K562 (cell line): ENCODE measurements around the gene AQP1. TPM values are rescaled to one million over a fixed set of nuclear protein-coding genes. Genes with fewer than 3 reads are reported as not detected.

Source experiments
- ATAC-seq: fragments of 200-7000 bp; cut with Tn5 transposase; 3 replicates; pipeline ENCODE4 v1.9.1; 2020; ENCODE audit warnings: moderate library complexity
- BruUV-seq: library from RNA; stranded (reverse); fragments of 400-500 nt; replicated peaks from 2 replicates; lab custom pipeline; 2021; lab: Mats Ljungman, UMichigan
- CTCF ChIA-PET: fragments of 300-600 bp; formaldehyde crosslinking; extraction: SDS; loops from one replicate; lab custom pipeline; 2021; ENCODE audit warnings: low intra/inter-chr PET ratio; lab: Yijun Ruan, JAX
- POLR2A ChIA-PET: fragments of 300-600, 350-650 bp; sonication (Branson Sonifier 250); formaldehyde crosslinking; extraction: SDS; loops from one replicate; lab custom pipeline; 2021; ENCODE audit warnings: antibody characterized with exemption, inconsistent platforms; lab: Yijun Ruan, JAX
- DNase-seq, 4 experiments: peaks; one replicate each; pipeline versions ENCODE4 v3.0.0 to v3.0.0-alpha.2; 2011 to 2018; ENCODE audit warnings: low spot score in 3 of 4, mixed read lengths in 3 of 4; ENCODE audit errors: extremely low read depth in 1 of 4
- FAIRE-seq: peaks from 2 replicates; lab custom pipeline; 2011; peaks lifted over from hg19 to GRCh38; lab: Jason Lieb, UNC
- H2AFZ ChIP-seq: 2 replicates; pipeline ENCODE4 v1.6.0; 2011; ENCODE audit warnings: low read depth, low read length, control low read depth, inconsistent platforms
- H3K27ac ChIP-seq: fragments of 200-600 bp; 3 replicates; pipeline ENCODE4 v1.8.0; 2011; ENCODE audit warnings: low read depth, mild to moderate bottlenecking, control low read depth, inconsistent platforms, low read length, moderate library complexity, mixed read lengths; ENCODE audit errors: extremely low read depth
- H3K27me3 ChIP-seq, 2 experiments: fragments of 300-600 bp in 1 of 2; 2 replicates in 1 of 2; 3 replicates in 1 of 2; pipeline versions ENCODE4 v1.6.0 to v1.8.0; 2011; ENCODE audit warnings: inconsistent platforms in 2 of 2, low read length in 2 of 2, mild to moderate bottlenecking in 1 of 2, mixed read lengths in 1 of 2, moderate library complexity in 1 of 2; ENCODE audit not compliant: control insufficient read depth in 2 of 2, insufficient read depth in 2 of 2
- H3K36me3 ChIP-seq: fragments of 300-600 bp; 3 replicates; pipeline ENCODE4 v1.8.0; 2011; ENCODE audit warnings: mild to moderate bottlenecking, low read length, inconsistent platforms; ENCODE audit not compliant: control insufficient read depth, insufficient read depth
- H3K4me1 ChIP-seq, 2 experiments: fragments of 200-600 bp in 1 of 2; replicated peaks in 1 of 2; 2 replicates in 1 of 2; 3 replicates in 1 of 2; pipeline versions ENCODE4 v1.5.1 to v1.8.0; 2011; ENCODE audit warnings: inconsistent platforms in 2 of 2, low read length in 2 of 2, mild to moderate bottlenecking in 1 of 2, mixed read lengths in 1 of 2, moderate library complexity in 1 of 2; ENCODE audit not compliant: control insufficient read depth in 2 of 2, insufficient read depth in 2 of 2
- H3K4me2 ChIP-seq: 2 replicates; pipeline ENCODE4 v1.6.1; 2011; ENCODE audit warnings: low read length, control low read depth, inconsistent platforms, mixed read lengths; ENCODE audit not compliant: insufficient read depth
- H3K4me3 ChIP-seq: fragments of 200-600 bp; sonication (generic), shearing (Covaris generic); 2 replicates; pipeline ENCODE4 v1.5.1; 2016; ENCODE audit warnings: control low read depth, inconsistent platforms
- H3K79me2 ChIP-seq: fragments of 200-600 bp; 3 replicates; pipeline ENCODE4 v1.8.0; 2011; ENCODE audit warnings: low read length, inconsistent platforms; ENCODE audit not compliant: control insufficient read depth, insufficient read depth
- H3K9ac ChIP-seq, 2 experiments: 2 replicates each; pipeline versions ENCODE4 v1.6.0 to v1.6.1; 2011; ENCODE audit warnings: low read depth in 2 of 2, low read length in 2 of 2, control low read depth in 1 of 2, inconsistent platforms in 1 of 2, mild to moderate bottlenecking in 1 of 2, mixed read lengths in 1 of 2; ENCODE audit not compliant: insufficient read depth in 1 of 2
- H3K9me1 ChIP-seq: one replicate; pipeline ENCODE4 v1.6.0; 2011; ENCODE audit warnings: inconsistent platforms, mild to moderate bottlenecking, low read length, moderate library complexity; ENCODE audit not compliant: control insufficient read depth, insufficient read depth
- H3K9me3 ChIP-seq: replicated peaks from 2 replicates; pipeline ENCODE4 v1.5.1; 2011; ENCODE audit warnings: low read depth, low read length, inconsistent platforms; ENCODE audit not compliant: control insufficient read depth, insufficient read depth
- H4K20me1 ChIP-seq: replicated peaks from 2 replicates; pipeline ENCODE4 v1.6.1; 2011; ENCODE audit warnings: low read length, inconsistent platforms, mixed read lengths; ENCODE audit not compliant: control insufficient read depth, insufficient read depth
- DLX4 ChIP-seq: fragments of 250-450 bp; sonication (Bioruptor Pico); IDR thresholded peaks from 2 replicates; pipeline ENCODE4 v1.6.1; 2021; ENCODE audit warnings: mild to moderate bottlenecking
- ETV5 ChIP-seq: sonication (generic); formaldehyde crosslinking; IDR thresholded peaks from 2 replicates; pipeline ENCODE4 v1.4.0; 2020; ENCODE audit warnings: low read depth, mild to moderate bottlenecking, missing genetic modification reagents
- KLF13 ChIP-seq: fragments of 450-650 bp; IDR thresholded peaks from 2 replicates; pipeline ENCODE4 v1.6.1; 2016; ENCODE audit warnings: missing genetic modification characterization, low read depth, mild to moderate bottlenecking, missing compliant biosample characterization, moderate library complexity, borderline replicate concordance
- NFIX ChIP-seq: fragments of 250-450 bp; sonication (Bioruptor Pico); IDR thresholded peaks from 2 replicates; pipeline ENCODE4 v1.4.0; 2020; ENCODE audit warnings: low read depth, mild to moderate bottlenecking, moderate library complexity
- RBM15 ChIP-seq: fragments of 200-400 bp; formaldehyde crosslinking; IDR thresholded peaks from 2 replicates; pipeline ENCODE4 v1.6.1; 2018; ENCODE audit warnings: mild to moderate bottlenecking, low read length, moderate library complexity; ENCODE audit not compliant: insufficient read depth
- RBM34 ChIP-seq: fragments of 200-400 bp; formaldehyde crosslinking; IDR thresholded peaks from 2 replicates; pipeline ENCODE4 v1.6.1; 2018; ENCODE audit warnings: low read length, borderline replicate concordance; ENCODE audit not compliant: insufficient read depth
- XRCC4 ChIP-seq: IDR thresholded peaks from one replicate; pipeline ENCODE4 v1.6.1; 2011; ENCODE audit not compliant: insufficient read depth, insufficient read length; ENCODE audit errors: extremely low read depth
- ZNF184 ChIP-seq: sonication (generic); formaldehyde crosslinking; IDR thresholded peaks from 2 replicates; pipeline ENCODE4 v1.5.0; 2020; ENCODE audit warnings: missing genetic modification reagents
- WGBS: fragments of 100-300 bp; shearing (Covaris generic); methylation state at CpG from one replicate; pipeline ENCODE4 v1.1.6; 2016; ENCODE audit warnings: low coverage, mixed read lengths; ENCODE audit not compliant: insufficient coverage; ENCODE audit errors: missing lambda C conversion rate; 5-methylcytosine and 5-hydroxymethylcytosine counted together
- in situ Hi-C: fragments of 300-500 bp; cut with MboI; formaldehyde crosslinking; loops from 4 replicates; pipeline ENCODE4 v1.15.0; 2018; ENCODE audit warnings: inconsistent platforms, mixed read lengths
- intact Hi-C: fragments of 100-400 bp; cut with micrococcal nuclease; formaldehyde crosslinking; loops from 2 replicates; pipeline ENCODE4 v1.14.2; 2022
- polyA plus RNA-seq, 8 experiments: library from polyadenylated mRNA; depleted of rRNA in 4 of 8; stranded (reverse) in 5 of 8; unstranded in 3 of 8; fragments of >200 nt; fragmentation: Nextera tagmentation in 2 of 8; fragmentation: Illumina TruSeq in 1 of 8; extraction: Ambion mirVana in 2 of 8; extraction: Trizol in 1 of 8; gene quantifications; 2 replicates each; pipeline versions ENCODE4 v1.2.1 to v1.2.3, GENCODE V29; 2011 to 2014; ENCODE audit warnings: inconsistent platforms in 1 of 8, missing spikeins in 1 of 8
- total RNA-seq, 7 experiments: library from RNA; depleted of rRNA in 6 of 7; stranded (reverse); fragments of >200 nt in 6 of 7; fragmentation: Illumina TruSeq in 2 of 7; extraction: Trizol in 2 of 7; gene quantifications; 2 replicates each; pipeline versions ENCODE4 v1.2.1 to v1.2.3, GENCODE V29; 2011 to 2021; ENCODE audit warnings: low replicate concordance in 1 of 7
- TF ChIP-seq, protein P1 (sequence below): fragments of 450-650 bp; IDR thresholded peaks from 2 replicates; pipeline ENCODE4 v1.6.1; 2018; ENCODE audit not compliant: partially characterized antibody

The AQP1 gene
- total and polyA plus RNA-seq, 9 of the 15 experiments (the other 6 are each of a cell fraction or from before 2014, with no cell fraction given) = 0.18 to 12.6 (median 4.1) TPM

GRCh38 chr7:30916255-30916654, 4.6 kb downstream of the AQP1 start:
- Histone ChIP-seq H3K4me2 (peak overlapping the region; percentile 70; the same call in 1 of the 2 replicates), H4K20me1 (no peaks in the 10 kb centered on the region), H3K9ac (peak overlapping the region; percentile 56 to 84; a peak in 3 of 4 replicates), H3K36me3 (no peaks in the 10 kb centered on the region), H2AFZ (0 out of 2 replicates have a peak overlapping the region, but pooled peaks have one; percentile 11)
- CTCF ChIA-PET = no interaction called here
- ATAC-seq (no peak), DNase-seq (no peak)
- 72% methylated on average over 3 of the region's 3 CpGs for WGBS
- TF ChIP-seq NFIX (CRISPR knock-in tag) = no peak
- TF ChIP-seq RBM15 = no peak
- TF ChIP-seq ETV5 (CRISPR knock-in tag) = no peak
- no peak for TF ChIP-seq DLX4 (CRISPR knock-in tag)
- TF ChIP-seq ZNF184 (CRISPR knock-in tag) = no peak
- TF ChIP-seq, protein P1, sequence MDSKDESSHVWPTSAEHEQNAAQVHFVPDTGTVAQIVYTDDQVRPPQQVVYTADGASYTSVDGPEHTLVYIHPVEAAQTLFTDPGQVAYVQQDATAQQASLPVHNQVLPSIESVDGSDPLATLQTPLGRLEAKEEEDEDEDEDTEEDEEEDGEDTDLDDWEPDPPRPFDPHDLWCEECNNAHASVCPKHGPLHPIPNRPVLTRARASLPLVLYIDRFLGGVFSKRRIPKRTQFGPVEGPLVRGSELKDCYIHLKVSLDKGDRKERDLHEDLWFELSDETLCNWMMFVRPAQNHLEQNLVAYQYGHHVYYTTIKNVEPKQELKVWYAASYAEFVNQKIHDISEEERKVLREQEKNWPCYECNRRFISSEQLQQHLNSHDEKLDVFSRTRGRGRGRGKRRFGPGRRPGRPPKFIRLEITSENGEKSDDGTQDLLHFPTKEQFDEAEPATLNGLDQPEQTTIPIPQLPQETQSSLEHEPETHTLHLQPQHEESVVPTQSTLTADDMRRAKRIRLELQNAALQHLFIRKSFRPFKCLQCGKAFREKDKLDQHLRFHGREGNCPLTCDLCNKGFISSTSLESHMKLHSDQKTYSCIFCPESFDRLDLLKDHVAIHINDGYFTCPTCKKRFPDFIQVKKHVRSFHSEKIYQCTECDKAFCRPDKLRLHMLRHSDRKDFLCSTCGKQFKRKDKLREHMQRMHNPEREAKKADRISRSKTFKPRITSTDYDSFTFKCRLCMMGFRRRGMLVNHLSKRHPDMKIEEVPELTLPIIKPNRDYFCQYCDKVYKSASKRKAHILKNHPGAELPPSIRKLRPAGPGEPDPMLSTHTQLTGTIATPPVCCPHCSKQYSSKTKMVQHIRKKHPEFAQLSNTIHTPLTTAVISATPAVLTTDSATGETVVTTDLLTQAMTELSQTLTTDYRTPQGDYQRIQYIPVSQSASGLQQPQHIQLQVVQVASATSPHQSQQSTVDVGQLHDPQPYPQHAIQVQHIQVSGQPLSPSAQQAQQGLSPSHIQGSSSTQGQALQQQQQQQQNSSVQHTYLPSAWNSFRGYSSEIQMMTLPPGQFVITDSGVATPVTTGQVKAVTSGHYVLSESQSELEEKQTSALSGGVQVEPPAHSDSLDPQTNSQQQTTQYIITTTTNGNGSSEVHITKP = no peak
- TF ChIP-seq KLF13 (tag) = no peak
- no peak for TF ChIP-seq XRCC4
- TF ChIP-seq RBM34 = no peak
- TF ChIP-seq, all 486 proteins: peak for 0
- Histone ChIP-seq H3K27ac (peak overlapping the region; percentile 82; the same call in 1 of the 3 replicates), H3K9me3 (no peaks in the 10 kb centered on the region), H3K79me2 (no peaks in the 10 kb centered on the region; the same call in 2 of the 3 replicates), H3K27me3 (no peaks in the 10 kb centered on the region), H3K4me3 (no peak overlapping the region), H3K9me1 (peaks cover 3% of the 10 kb centered on the region), H3K4me1 (peaks cover 81 to 82% of the 10 kb centered on the region in 2 experiments)
- FAIRE-seq = no peak
- BruUV-seq = no TSS peak
- in situ Hi-C loops (no loop called here), intact Hi-C loops (no loop called here)
- POLR2A ChIA-PET = interaction anchor here (0.7 to 1.1 kb wide), 5 partner anchors 15 to 528 kb away, joined by 3 to 4 read pairs (median 3); no protein-coding TSS in a partner anchor
